Fibroblast of lung (primary cell): ENCODE data around the gene OLFML1.
"Not testable (repeated sequence)": the region's sequence is repeated elsewhere in the genome, so short reads cannot be mapped to it uniquely, and the experiment has no call there.

Source experiments
- EZH2 ChIP-seq: IDR thresholded peaks from 2 replicates; pipeline ENCODE4 v1.5.1; 2012; ENCODE audit warnings: low read length, control low read depth, mild to moderate bottlenecking; ENCODE audit errors: missing control alignments
- TF ChIP-seq, protein P1 (sequence below), 2 donors: IDR thresholded peaks in 1 of 2; conservative IDR thresholded peaks in 1 of 2; 1 replicate in 1 of 2; 2 replicates in 1 of 2; pipeline ENCODE4 v1.5.1; 2011 to 2012; ENCODE audit warnings: low read length in 2 of 2, control low read depth in 1 of 2, inconsistent platforms in 1 of 2, low read depth in 1 of 2, mild to moderate bottlenecking in 1 of 2

DNA sequence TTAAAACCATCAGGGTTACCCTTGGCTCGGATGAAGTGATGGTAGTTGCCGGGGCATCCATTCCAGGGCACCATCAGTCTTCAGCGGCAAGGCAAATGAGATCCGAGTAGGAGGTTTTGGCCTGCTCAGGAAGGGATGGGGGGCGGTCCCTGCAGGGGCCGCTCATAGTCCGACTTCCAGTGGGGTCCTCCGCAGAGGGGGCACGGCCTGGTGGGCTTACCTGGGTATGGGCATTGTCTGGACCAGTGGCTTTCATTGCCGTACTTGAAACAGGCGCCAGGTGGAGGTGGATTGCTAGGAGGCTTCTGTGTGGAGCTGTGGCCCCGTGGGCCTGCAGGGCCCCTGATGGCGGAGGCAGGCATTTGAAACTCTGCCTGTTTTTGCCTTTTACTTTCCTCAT lies 32.4 kb downstream of the OLFML1 start:
- TF ChIP-seq, protein P1, sequence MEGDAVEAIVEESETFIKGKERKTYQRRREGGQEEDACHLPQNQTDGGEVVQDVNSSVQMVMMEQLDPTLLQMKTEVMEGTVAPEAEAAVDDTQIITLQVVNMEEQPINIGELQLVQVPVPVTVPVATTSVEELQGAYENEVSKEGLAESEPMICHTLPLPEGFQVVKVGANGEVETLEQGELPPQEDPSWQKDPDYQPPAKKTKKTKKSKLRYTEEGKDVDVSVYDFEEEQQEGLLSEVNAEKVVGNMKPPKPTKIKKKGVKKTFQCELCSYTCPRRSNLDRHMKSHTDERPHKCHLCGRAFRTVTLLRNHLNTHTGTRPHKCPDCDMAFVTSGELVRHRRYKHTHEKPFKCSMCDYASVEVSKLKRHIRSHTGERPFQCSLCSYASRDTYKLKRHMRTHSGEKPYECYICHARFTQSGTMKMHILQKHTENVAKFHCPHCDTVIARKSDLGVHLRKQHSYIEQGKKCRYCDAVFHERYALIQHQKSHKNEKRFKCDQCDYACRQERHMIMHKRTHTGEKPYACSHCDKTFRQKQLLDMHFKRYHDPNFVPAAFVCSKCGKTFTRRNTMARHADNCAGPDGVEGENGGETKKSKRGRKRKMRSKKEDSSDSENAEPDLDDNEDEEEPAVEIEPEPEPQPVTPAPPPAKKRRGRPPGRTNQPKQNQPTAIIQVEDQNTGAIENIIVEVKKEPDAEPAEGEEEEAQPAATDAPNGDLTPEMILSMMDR (conservative IDR thresholded peaks at IDR 0.05 in 1 of 2, IDR thresholded peaks at IDR 0.05 in 1 of 2; ENCODE audit: low read depth in 1 of 2, low read length in 2 of 2): not testable (repeated sequence)
- TF ChIP-seq EZH2: not testable (repeated sequence)
